Thyroid gland (tissue), 4 donors: ENCODE data around the gene GPC1.

Experiments
- CTCF ChIP-seq, 6 experiments: fragments of 200-600 bp in 3 of 6; fragments of 450-650 bp in 3 of 6; sonication (generic) in 3 of 6; IDR thresholded peaks; one replicate each; pipeline ENCODE4 v1.5.1; 2016 to 2019; ENCODE audit warnings: antibody characterized with exemption in 6 of 6, mild to moderate bottlenecking in 2 of 6, inconsistent platforms in 1 of 6, moderate library complexity in 1 of 6
- POLR2A ChIP-seq, 2 donors: fragments of 450-650 bp; IDR thresholded peaks; one replicate each; pipeline ENCODE4 v1.6.1; 2017; ENCODE audit warnings: antibody characterized with exemption in 2 of 2, mild to moderate bottlenecking in 2 of 2, moderate library complexity in 1 of 2

- TF ChIP-seq CTCF (IDR thresholded peaks at IDR 0.05) (no peak), POLR2A (IDR thresholded peaks at IDR 0.05) (no peak)
These were observed 29.9 kb downstream of the GPC1 start for GRCh38 chr2:240465268-240465764.
